ENCODE measurements around the gene NDUFB11. TPM values are rescaled to one million over a fixed set of nuclear protein-coding genes. Genes with fewer than 3 reads are reported as not detected.

Gene NDUFB11
- total RNA-seq, 1 donor from 2014 or later = 90.5 TPM

GRCh38 chrX:47174846-47175587 is 30.5 kb upstream of the NDUFB11 start:
- H3K4me3 ChIP-seq (ENCODE audit: low read depth, low read length) = no peak overlapping the region
- TF ChIP-seq CTCF (conservative IDR thresholded peaks at IDR 0.05; ENCODE audit: low read depth, low read length) = no peak
- DNase-seq (ENCODE audit: low read depth) = no peak

- no peak for TF ChIP-seq CTCF (conservative IDR thresholded peaks at IDR 0.05; ENCODE audit: low read depth, low read length)
- DNase-seq (ENCODE audit: low read depth) = no peak
- no peak overlapping the region for H3K4me3 ChIP-seq (ENCODE audit: low read depth, low read length)
Measured at GRCh38 chrX:47174376-47174775, 29.9 kb upstream of the NDUFB11 start.

GRCh38 chrX:47172971-47173792 is 28.7 kb upstream of the NDUFB11 start:
- no peak for DNase-seq (ENCODE audit: low read depth)
- TF ChIP-seq CTCF (conservative IDR thresholded peaks at IDR 0.05; ENCODE audit: low read depth, low read length) = no peak

GRCh38 chrX:47172549-47172948 is 28.0 kb upstream of the NDUFB11 start:
- no peak for TF ChIP-seq CTCF (conservative IDR thresholded peaks at IDR 0.05; ENCODE audit: low read depth, low read length)
- no peak overlapping the region for H3K4me3 ChIP-seq (ENCODE audit: low read depth, low read length)

More at GRCh38 chrX:47172971-47173792, 28.7 kb upstream of the NDUFB11 start:
- H3K4me3 ChIP-seq (ENCODE audit: low read depth, low read length) = no peak overlapping the region

GRCh38 chrX:47171996-47172395 is 27.5 kb upstream of the NDUFB11 start:
- no peak overlapping the region for H3K4me3 ChIP-seq (ENCODE audit: low read depth, low read length)
- TF ChIP-seq CTCF (conservative IDR thresholded peaks at IDR 0.05; ENCODE audit: low read depth, low read length) = no peak
- no peak for DNase-seq (ENCODE audit: low read depth)

More at GRCh38 chrX:47172549-47172948, 28.0 kb upstream of the NDUFB11 start:
- DNase-seq (ENCODE audit: low read depth) = no peak

GRCh38 chrX:47170861-47171692 is 26.6 kb upstream of the NDUFB11 start:
- H3K4me3 ChIP-seq (ENCODE audit: low read depth, low read length) = no peak overlapping the region
- no peak for TF ChIP-seq CTCF (conservative IDR thresholded peaks at IDR 0.05; ENCODE audit: low read depth, low read length)
- no peak for DNase-seq (ENCODE audit: low read depth)
